GM12878 (cell line): ENCODE results near the gene MYB. TPM values are rescaled to one million over a fixed set of nuclear protein-coding genes. Genes with fewer than 3 reads are reported as not detected.

Experiments
- ATAC-seq: fragments of 200-7000 bp; cut with Tn5 transposase; 3 replicates; pipeline ENCODE4 v1.9.1; 2020; ENCODE audit warnings: mild to moderate bottlenecking, moderate library complexity
- BruUV-seq: library from RNA; stranded (reverse); fragments of 400-500 nt; replicated peaks from 2 replicates; lab custom pipeline; 2021; lab: Mats Ljungman, UMichigan
- CTCF ChIA-PET: fragments of 300-600 bp; sonication (Branson Sonifier 250); formaldehyde crosslinking; extraction: SDS; loops from one replicate; lab custom pipeline; 2021; ENCODE audit warnings: inconsistent platforms; lab: Yijun Ruan, JAX
- POLR2A ChIA-PET: fragments of 350-600 bp; formaldehyde crosslinking; extraction: SDS; loops from one replicate; lab custom pipeline; 2021; ENCODE audit warnings: inconsistent platforms; lab: Charles Lee
- RAD21 ChIA-PET: fragments of 300-600 bp; sonication (Branson Sonifier 250); formaldehyde crosslinking; loops from one replicate; lab custom pipeline; 2023; ENCODE audit warnings: antibody characterized with exemption; ENCODE audit not compliant: unreplicated experiment; lab: Charles Lee
- SMC1A ChIA-PET: fragments of 300-600 bp; sonication (Branson Sonifier 250); formaldehyde crosslinking; loops from one replicate; lab custom pipeline; 2023; ENCODE audit not compliant: unreplicated experiment, uncharacterized antibody; lab: Charles Lee
- DNase-seq: peaks from one replicate; pipeline ENCODE4 v3.0.0-alpha.2; 2011; ENCODE audit warnings: low read depth, low spot score
- FAIRE-seq: peaks from 3 replicates; lab custom pipeline; 2011; peaks lifted over from hg19 to GRCh38; lab: Jason Lieb, UNC
- H2AFZ ChIP-seq: 2 replicates; pipeline ENCODE4 v1.6.0; 2011; ENCODE audit warnings: low read depth, low read length, control low read depth; ENCODE audit not compliant: control insufficient read depth
- H3K27ac ChIP-seq: 2 replicates; pipeline ENCODE4 v1.5.1; 2011; ENCODE audit warnings: control low read depth; ENCODE audit not compliant: control insufficient read depth, insufficient read depth
- H3K27me3 ChIP-seq, 2 experiments: replicated peaks in 1 of 2; 2 replicates each; pipeline versions ENCODE4 v1.6.0 to v1.6.1; 2011; ENCODE audit warnings: low read length in 1 of 2; ENCODE audit not compliant: control insufficient read depth in 2 of 2, insufficient read depth in 2 of 2
- H3K36me3 ChIP-seq, 2 experiments: 2 replicates each; pipeline ENCODE4 v1.5.1; 2011; ENCODE audit warnings: low read length in 1 of 2; ENCODE audit not compliant: control insufficient read depth in 2 of 2, insufficient read depth in 2 of 2
- H3K4me1 ChIP-seq: 2 replicates; pipeline ENCODE4 v1.6.1; 2011; ENCODE audit warnings: mild to moderate bottlenecking, low read length, moderate library complexity, mixed read lengths; ENCODE audit not compliant: control insufficient read depth, insufficient read depth
- H3K4me2 ChIP-seq: 2 replicates; pipeline ENCODE4 v1.6.0; 2011; ENCODE audit warnings: control low read depth; ENCODE audit not compliant: control insufficient read depth, insufficient read depth
- H3K4me3 ChIP-seq: fragments of 200-600 bp; sonication (generic); 2 replicates; pipeline ENCODE4 v1.5.1; 2016
- H3K79me2 ChIP-seq: 2 replicates; pipeline ENCODE4 v1.6.0; 2011; ENCODE audit warnings: low read length; ENCODE audit not compliant: control insufficient read depth, insufficient read depth
- H3K9ac ChIP-seq: 2 replicates; pipeline ENCODE4 v1.8.0; 2011; ENCODE audit warnings: low read length, control low read depth, mixed read lengths; ENCODE audit not compliant: control insufficient read depth, insufficient read depth
- H3K9me3 ChIP-seq: replicated peaks from 3 replicates; pipeline ENCODE4 v1.5.1; 2011; ENCODE audit warnings: mild to moderate bottlenecking, low read length; ENCODE audit not compliant: control insufficient read depth, insufficient read depth
- H4K20me1 ChIP-seq: 2 replicates; pipeline ENCODE4 v1.6.0; 2011; ENCODE audit not compliant: control insufficient read depth, insufficient read depth
- ASH2L ChIP-seq: fragments of 300-600, 200-600 bp; sonication (generic); IDR thresholded peaks from 2 replicates; pipeline ENCODE4 v1.6.1; 2017; ENCODE audit warnings: low read depth, mild to moderate bottlenecking, borderline replicate concordance
- BRCA1 ChIP-seq: IDR thresholded peaks from 2 replicates; pipeline ENCODE4 v1.6.1; 2011; ENCODE audit warnings: low read depth, low read length, improper control_type of control experiment
- CREB1 ChIP-seq: IDR thresholded peaks from 2 replicates; pipeline ENCODE4 v1.6.1; 2012; ENCODE audit warnings: low read depth, mild to moderate bottlenecking, inconsistent platforms
- CREM ChIP-seq: IDR thresholded peaks from 2 replicates; pipeline ENCODE4 v1.6.1; 2014; ENCODE audit warnings: antibody characterized with exemption, low read depth
- EED ChIP-seq: sonication (generic); IDR thresholded peaks from 2 replicates; pipeline ENCODE4 v1.6.1; 2016; ENCODE audit warnings: antibody characterized with exemption, low read depth
- ETV6 ChIP-seq, 2 experiments: fragments of 450-650 bp in 1 of 2; IDR thresholded peaks in 1 of 2; conservative IDR thresholded peaks in 1 of 2; 2 replicates each; pipeline ENCODE4 v1.6.1; 2014; ENCODE audit warnings: antibody characterized with exemption in 1 of 2, borderline replicate concordance in 1 of 2, low read depth in 1 of 2, mild to moderate bottlenecking in 1 of 2, moderate library complexity in 1 of 2
- FOXM1 ChIP-seq: IDR thresholded peaks from 2 replicates; pipeline ENCODE4 v1.6.1; 2012; ENCODE audit warnings: low read depth, mild to moderate bottlenecking, inconsistent platforms, low read length, moderate library complexity
- IKZF1 ChIP-seq: fragments of 450-650 bp; conservative IDR thresholded peaks from 2 replicates; pipeline ENCODE4 v1.6.1; 2017; ENCODE audit warnings: antibody characterized with exemption, mild to moderate bottlenecking
- IRF4 ChIP-seq: IDR thresholded peaks from 2 replicates; pipeline ENCODE4 v1.6.1; 2011; ENCODE audit warnings: low read depth, low read length
- NFIC ChIP-seq: IDR thresholded peaks from 2 replicates; pipeline ENCODE4 v1.6.1; 2012; ENCODE audit warnings: low read depth, mild to moderate bottlenecking, inconsistent platforms, low read length, moderate library complexity
- NR2F1 ChIP-seq: fragments of 450-650 bp; conservative IDR thresholded peaks from 2 replicates; pipeline ENCODE4 v1.6.1; 2017; ENCODE audit warnings: mild to moderate bottlenecking
- PKNOX1 ChIP-seq: fragments of 450-650 bp; IDR thresholded peaks from 2 replicates; pipeline ENCODE4 v1.6.1; 2016; ENCODE audit warnings: mild to moderate bottlenecking
- RBBP5 ChIP-seq: fragments of 200-600 bp; sonication (generic); conservative IDR thresholded peaks from 2 replicates; pipeline ENCODE4 v1.6.1; 2016
- RELA ChIP-seq: fragments of 450-650 bp; IDR thresholded peaks from 2 replicates; pipeline ENCODE4 v1.8.0; 2014; ENCODE audit warnings: borderline replicate concordance; ENCODE audit not compliant: partially characterized antibody
- RUNX3 ChIP-seq: IDR thresholded peaks from 2 replicates; pipeline ENCODE4 v1.6.1; 2012; ENCODE audit warnings: low read length, inconsistent platforms
- SMAD1 ChIP-seq: fragments of 450-650 bp; IDR thresholded peaks from 2 replicates; pipeline ENCODE4 v1.6.1; 2018; ENCODE audit warnings: mild to moderate bottlenecking, low read depth; ENCODE audit not compliant: partially characterized antibody
- SPI1 ChIP-seq: IDR thresholded peaks from 2 replicates; pipeline ENCODE4 v1.6.1; 2011; ENCODE audit warnings: low read depth, mild to moderate bottlenecking, low read length, moderate library complexity, borderline replicate concordance; ENCODE audit not compliant: insufficient read depth
- SRF ChIP-seq, 2 experiments: IDR thresholded peaks; 2 replicates each; pipeline ENCODE4 v1.6.1; 2011; ENCODE audit warnings: low read depth in 2 of 2, low read length in 2 of 2, mild to moderate bottlenecking in 1 of 2, moderate library complexity in 1 of 2
- SUZ12 ChIP-seq: fragments of 200-600 bp; sonication (generic); IDR thresholded peaks from one replicate; pipeline ENCODE4 v1.6.1; 2018; ENCODE audit warnings: antibody characterized with exemption, mild to moderate bottlenecking; ENCODE audit not compliant: unreplicated experiment
- TCF12 ChIP-seq: IDR thresholded peaks from 2 replicates; pipeline ENCODE4 v1.6.1; 2011; ENCODE audit warnings: low read depth, mild to moderate bottlenecking, low read length
- TCF7 ChIP-seq: IDR thresholded peaks from 2 replicates; pipeline ENCODE4 v1.6.1; 2014; ENCODE audit warnings: antibody characterized with exemption, borderline replicate concordance
- WGBS: methylation state at CpG from one replicate; pipeline ENCODE4 v1.1.6; 2016; ENCODE audit warnings: low lambda C conversion rate; ENCODE audit not compliant: insufficient replicate concordance, insufficient coverage; ENCODE audit errors: missing lambda C conversion rate; 5-methylcytosine and 5-hydroxymethylcytosine counted together
- in situ Hi-C: fragments of 300-500 bp; cut with MboI; formaldehyde crosslinking; loops from 9 replicates; pipeline ENCODE4 v1.14.3; 2018; ENCODE audit warnings: mixed read lengths
- intact Hi-C: fragments of 100-400 bp; cut with micrococcal nuclease; formaldehyde crosslinking; loops from one replicate; pipeline ENCODE4 v1.14.2; 2022; ENCODE audit not compliant: unreplicated experiment
- polyA plus RNA-seq, 11 experiments: library from polyadenylated mRNA; depleted of rRNA in 4 of 11; unstranded in 6 of 11; stranded (reverse) in 5 of 11; fragments of >200 nt; fragmentation: Nextera tagmentation in 4 of 11; fragmentation: Illumina TruSeq in 1 of 11; extraction: Ambion mirVana in 4 of 11; extraction: Trizol in 1 of 11; gene quantifications; 1 replicate in 1 of 11; 2 replicates in 10 of 11; pipeline versions ENCODE4 v1.2.1 to v1.2.3, GENCODE V29; 2011 to 2016; ENCODE audit warnings: inconsistent platforms in 2 of 11, missing spikeins in 2 of 11, low read depth in 1 of 11
- total RNA-seq, 4 experiments: library from RNA; depleted of rRNA in 3 of 4; stranded (reverse); fragments of >200 nt in 3 of 4; fragmentation: Illumina TruSeq in 1 of 4; extraction: Trizol in 1 of 4; gene quantifications; 2 replicates each; pipeline versions ENCODE4 v1.2.1 to v1.2.3, GENCODE V29; 2013 to 2021
- TF ChIP-seq, protein P1 (sequence below): IDR thresholded peaks from 2 replicates; pipeline ENCODE4 v1.6.1; 2011; ENCODE audit warnings: low read depth, mild to moderate bottlenecking, low read length, moderate library complexity, borderline replicate concordance; ENCODE audit errors: extremely low read depth
- TF ChIP-seq, protein P2 (sequence below), 3 experiments: IDR thresholded peaks in 2 of 3; conservative IDR thresholded peaks in 1 of 3; 2 replicates each; pipeline ENCODE4 v1.5.1; 2011; ENCODE audit warnings: low read depth in 3 of 3, low read length in 3 of 3, mild to moderate bottlenecking in 3 of 3, control low read depth in 2 of 3, moderate library complexity in 2 of 3, inconsistent platforms in 1 of 3, mixed read lengths in 1 of 3; ENCODE audit not compliant: control insufficient read depth in 2 of 3, insufficient read depth in 1 of 3; ENCODE audit errors: extremely low read depth in 1 of 3

The MYB gene
- total and polyA plus RNA-seq, 10 of the 15 experiments (the other 5 are each of a cell fraction or from before 2014, with no cell fraction given) = 7.0 to 29.8 (median 21.5) TPM

GRCh38 chr6:135228486-135228885, 47.4 kb downstream of the MYB start:
- H3K79me2 ChIP-seq = no peaks in the 10 kb centered on the region
- WGBS = 50% methylated on average over 6 of the region's 6 CpGs
- no peaks in the 10 kb centered on the region for H3K36me3 ChIP-seq
- in situ Hi-C loops = loop anchor here (25.0 kb wide), 1 partner anchor 184 kb away; no protein-coding TSS in a partner anchor
- no peak overlapping the region for H3K4me3 ChIP-seq
- no peak overlapping the region for H3K27ac ChIP-seq
- intact Hi-C loops = loop anchor here (1.0 to 5.0 kb wide), 3 partner anchors 45 to 194 kb away; no protein-coding TSS in a partner anchor
- ChIA-PET CTCF (interaction anchor here (1.0 kb wide), 1 partner anchor 190 kb away, joined by 3 read pairs; no protein-coding TSS in a partner anchor), POLR2A (interaction anchor here (0.6 to 1.0 kb wide), 2 partner anchors 9 to 207 kb away, joined by 3 to 5 read pairs; no protein-coding TSS in a partner anchor), RAD21 (interaction anchor here (0.6 to 1.4 kb wide), 5 partner anchors 44 to 86 kb away, joined by 3 read pairs; no protein-coding TSS in a partner anchor), SMC1A (interaction anchor here (0.7 to 1.3 kb wide), 2 partner anchors 15 to 65 kb away, joined by 3 to 4 read pairs; no protein-coding TSS in a partner anchor)
- H3K9me3 ChIP-seq = peaks cover 4% of the 10 kb centered on the region; the same call in 2 of the 3 replicates
- FAIRE-seq = no peak
- H2AFZ ChIP-seq = no peak overlapping the region
- peak; percentile 28 for ATAC-seq
- peaks cover 29% of the 10 kb centered on the region for H3K4me1 ChIP-seq
- BruUV-seq = no TSS peak
- DNase-seq = peak; percentile 26
- no peak overlapping the region for H3K4me2 ChIP-seq
- H3K27me3 ChIP-seq = no peaks in the 10 kb centered on the region
- no peaks in the 10 kb centered on the region for H4K20me1 ChIP-seq
- H3K9ac ChIP-seq = no peak overlapping the region
- TF ChIP-seq EED = peak; percentile 59; the same call in 1 of the 2 replicates
- no peak for TF ChIP-seq RELA
- no peak for TF ChIP-seq TCF12
- TF ChIP-seq SUZ12 = no peak
- TF ChIP-seq CREB1 = no peak
- TF ChIP-seq, protein P1, sequence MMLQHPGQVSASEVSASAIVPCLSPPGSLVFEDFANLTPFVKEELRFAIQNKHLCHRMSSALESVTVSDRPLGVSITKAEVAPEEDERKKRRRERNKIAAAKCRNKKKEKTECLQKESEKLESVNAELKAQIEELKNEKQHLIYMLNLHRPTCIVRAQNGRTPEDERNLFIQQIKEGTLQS = no peak
- no peak for TF ChIP-seq BRCA1
- no peak for TF ChIP-seq ASH2L
- peak; percentile 72 for TF ChIP-seq NFIC
- no peak for TF ChIP-seq RBBP5
- TF ChIP-seq FOXM1 = peak; percentile 40; the same call in 1 of the 2 replicates
- TF ChIP-seq SPI1 = no peak
- 0 out of 2 replicates have a peak, but pooled peaks have one; percentile 28 for TF ChIP-seq IKZF1
- TF ChIP-seq TCF7 = 0 out of 2 replicates have a peak, but pooled peaks have one; percentile 17
- TF ChIP-seq, protein P2, sequence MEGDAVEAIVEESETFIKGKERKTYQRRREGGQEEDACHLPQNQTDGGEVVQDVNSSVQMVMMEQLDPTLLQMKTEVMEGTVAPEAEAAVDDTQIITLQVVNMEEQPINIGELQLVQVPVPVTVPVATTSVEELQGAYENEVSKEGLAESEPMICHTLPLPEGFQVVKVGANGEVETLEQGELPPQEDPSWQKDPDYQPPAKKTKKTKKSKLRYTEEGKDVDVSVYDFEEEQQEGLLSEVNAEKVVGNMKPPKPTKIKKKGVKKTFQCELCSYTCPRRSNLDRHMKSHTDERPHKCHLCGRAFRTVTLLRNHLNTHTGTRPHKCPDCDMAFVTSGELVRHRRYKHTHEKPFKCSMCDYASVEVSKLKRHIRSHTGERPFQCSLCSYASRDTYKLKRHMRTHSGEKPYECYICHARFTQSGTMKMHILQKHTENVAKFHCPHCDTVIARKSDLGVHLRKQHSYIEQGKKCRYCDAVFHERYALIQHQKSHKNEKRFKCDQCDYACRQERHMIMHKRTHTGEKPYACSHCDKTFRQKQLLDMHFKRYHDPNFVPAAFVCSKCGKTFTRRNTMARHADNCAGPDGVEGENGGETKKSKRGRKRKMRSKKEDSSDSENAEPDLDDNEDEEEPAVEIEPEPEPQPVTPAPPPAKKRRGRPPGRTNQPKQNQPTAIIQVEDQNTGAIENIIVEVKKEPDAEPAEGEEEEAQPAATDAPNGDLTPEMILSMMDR (IDR thresholded peaks at IDR 0.05 in 2 of 3, conservative IDR thresholded peaks at IDR 0.05 in 1 of 3; ENCODE audit: control insufficient read depth in 2 of 3, extremely low read depth in 1 of 3, insufficient read depth in 1 of 3, low read depth in 3 of 3, low read length in 3 of 3) = no peak
- TF ChIP-seq ETV6 (conservative IDR thresholded peaks at IDR 0.05 in 1 of 2, IDR thresholded peaks at IDR 0.05 in 1 of 2; ENCODE audit: borderline replicate concordance in 1 of 2, low read depth in 1 of 2) = no peak
- TF ChIP-seq CREM = no peak; the same call in 1 of the 2 replicates
- TF ChIP-seq IRF4 = peak; percentile 9; the same call in 1 of the 2 replicates
- peak; percentile 88 for TF ChIP-seq RUNX3
- 0 out of 2 replicates have a peak, but pooled peaks have one; percentile 24 for TF ChIP-seq NR2F1
- no peak for TF ChIP-seq SRF (IDR thresholded peaks at IDR 0.05; ENCODE audit: low read depth in 2 of 2, low read length in 2 of 2)
- TF ChIP-seq PKNOX1 = no peak
- TF ChIP-seq SMAD1 = no peak
